K562 (cell line): ENCODE results near the gene CLEC2D. TPM values are rescaled to one million over a fixed set of nuclear protein-coding genes. Genes with fewer than 3 reads are reported as not detected.

Experiments used
- ATAC-seq: fragments of 200-7000 bp; cut with Tn5 transposase; 3 replicates; pipeline ENCODE4 v1.9.1; 2020; ENCODE audit warnings: moderate library complexity
- BruUV-seq: library from RNA; stranded (reverse); fragments of 400-500 nt; replicated peaks from 2 replicates; lab custom pipeline; 2021; lab: Mats Ljungman, UMichigan
- CTCF ChIA-PET: fragments of 300-600 bp; formaldehyde crosslinking; extraction: SDS; loops from one replicate; lab custom pipeline; 2021; ENCODE audit warnings: low intra/inter-chr PET ratio; lab: Yijun Ruan, JAX
- POLR2A ChIA-PET: fragments of 300-600, 350-650 bp; sonication (Branson Sonifier 250); formaldehyde crosslinking; extraction: SDS; loops from one replicate; lab custom pipeline; 2021; ENCODE audit warnings: antibody characterized with exemption, inconsistent platforms; lab: Yijun Ruan, JAX
- DNase-seq, 4 experiments: peaks; one replicate each; pipeline versions ENCODE4 v3.0.0 to v3.0.0-alpha.2; 2011 to 2018; ENCODE audit warnings: low spot score in 3 of 4, mixed read lengths in 3 of 4; ENCODE audit errors: extremely low read depth in 1 of 4
- FAIRE-seq: peaks from 2 replicates; lab custom pipeline; 2011; peaks lifted over from hg19 to GRCh38; lab: Jason Lieb, UNC
- H2AFZ ChIP-seq: 2 replicates; pipeline ENCODE4 v1.6.0; 2011; ENCODE audit warnings: low read depth, low read length, control low read depth, inconsistent platforms
- H3K27ac ChIP-seq: fragments of 200-600 bp; 3 replicates; pipeline ENCODE4 v1.8.0; 2011; ENCODE audit warnings: low read depth, mild to moderate bottlenecking, control low read depth, inconsistent platforms, low read length, moderate library complexity, mixed read lengths; ENCODE audit errors: extremely low read depth
- H3K27me3 ChIP-seq, 2 experiments: fragments of 300-600 bp in 1 of 2; 2 replicates in 1 of 2; 3 replicates in 1 of 2; pipeline versions ENCODE4 v1.6.0 to v1.8.0; 2011; ENCODE audit warnings: inconsistent platforms in 2 of 2, low read length in 2 of 2, mild to moderate bottlenecking in 1 of 2, mixed read lengths in 1 of 2, moderate library complexity in 1 of 2; ENCODE audit not compliant: control insufficient read depth in 2 of 2, insufficient read depth in 2 of 2
- H3K36me3 ChIP-seq: fragments of 300-600 bp; 3 replicates; pipeline ENCODE4 v1.8.0; 2011; ENCODE audit warnings: mild to moderate bottlenecking, low read length, inconsistent platforms; ENCODE audit not compliant: control insufficient read depth, insufficient read depth
- H3K4me1 ChIP-seq, 2 experiments: fragments of 200-600 bp in 1 of 2; replicated peaks in 1 of 2; 2 replicates in 1 of 2; 3 replicates in 1 of 2; pipeline versions ENCODE4 v1.5.1 to v1.8.0; 2011; ENCODE audit warnings: inconsistent platforms in 2 of 2, low read length in 2 of 2, mild to moderate bottlenecking in 1 of 2, mixed read lengths in 1 of 2, moderate library complexity in 1 of 2; ENCODE audit not compliant: control insufficient read depth in 2 of 2, insufficient read depth in 2 of 2
- H3K4me2 ChIP-seq: 2 replicates; pipeline ENCODE4 v1.6.1; 2011; ENCODE audit warnings: low read length, control low read depth, inconsistent platforms, mixed read lengths; ENCODE audit not compliant: insufficient read depth
- H3K4me3 ChIP-seq: fragments of 200-600 bp; sonication (generic), shearing (Covaris generic); 2 replicates; pipeline ENCODE4 v1.5.1; 2016; ENCODE audit warnings: control low read depth, inconsistent platforms
- H3K79me2 ChIP-seq: fragments of 200-600 bp; 3 replicates; pipeline ENCODE4 v1.8.0; 2011; ENCODE audit warnings: low read length, inconsistent platforms; ENCODE audit not compliant: control insufficient read depth, insufficient read depth
- H3K9ac ChIP-seq, 2 experiments: 2 replicates each; pipeline versions ENCODE4 v1.6.0 to v1.6.1; 2011; ENCODE audit warnings: low read depth in 2 of 2, low read length in 2 of 2, control low read depth in 1 of 2, inconsistent platforms in 1 of 2, mild to moderate bottlenecking in 1 of 2, mixed read lengths in 1 of 2; ENCODE audit not compliant: insufficient read depth in 1 of 2
- H3K9me1 ChIP-seq: one replicate; pipeline ENCODE4 v1.6.0; 2011; ENCODE audit warnings: inconsistent platforms, mild to moderate bottlenecking, low read length, moderate library complexity; ENCODE audit not compliant: control insufficient read depth, insufficient read depth
- H3K9me3 ChIP-seq: replicated peaks from 2 replicates; pipeline ENCODE4 v1.5.1; 2011; ENCODE audit warnings: low read depth, low read length, inconsistent platforms; ENCODE audit not compliant: control insufficient read depth, insufficient read depth
- H4K20me1 ChIP-seq: replicated peaks from 2 replicates; pipeline ENCODE4 v1.6.1; 2011; ENCODE audit warnings: low read length, inconsistent platforms, mixed read lengths; ENCODE audit not compliant: control insufficient read depth, insufficient read depth
- BRD9 ChIP-seq: fragments of 450-650 bp; IDR thresholded peaks from 2 replicates; pipeline ENCODE4 v1.6.1; 2018; ENCODE audit warnings: low read depth; ENCODE audit not compliant: partially characterized antibody
- CUX1 ChIP-seq: fragments of 200-800 bp; sonication (Bioruptor generic); IDR thresholded peaks from 2 replicates; pipeline ENCODE4 v1.6.1; 2016; ENCODE audit warnings: missing genetic modification characterization, missing compliant biosample characterization
- ELF2 ChIP-seq: fragments of 250-450 bp; sonication (Bioruptor Pico); IDR thresholded peaks from 2 replicates; pipeline ENCODE4 v1.5.0; 2021; ENCODE audit warnings: mild to moderate bottlenecking
- ETS2 ChIP-seq: IDR thresholded peaks from 2 replicates; pipeline ENCODE4 v1.6.1; 2016; ENCODE audit warnings: borderline replicate concordance, missing genetic modification characterization, mild to moderate bottlenecking, moderate library complexity, missing compliant biosample characterization; ENCODE audit not compliant: poor library complexity, severe bottlenecking
- FIP1L1 ChIP-seq: fragments of 200-400 bp; formaldehyde crosslinking; IDR thresholded peaks from 2 replicates; pipeline ENCODE4 v1.6.1; 2018; ENCODE audit warnings: mild to moderate bottlenecking, low read depth, low read length; ENCODE audit not compliant: poor library complexity, severe bottlenecking
- KDM5B ChIP-seq: fragments of 200-600 bp; sonication (generic); IDR thresholded peaks from 2 replicates; pipeline ENCODE4 v1.6.1; 2012; ENCODE audit warnings: low read depth, mild to moderate bottlenecking, moderate library complexity, low read length, control low read depth, inconsistent platforms; ENCODE audit not compliant: insufficient replicate concordance
- MTF1 ChIP-seq: fragments of 250-450 bp; sonication (Bioruptor Pico); IDR thresholded peaks from 2 replicates; pipeline ENCODE4 v1.9.0; 2021; ENCODE audit warnings: moderate library complexity, mild to moderate bottlenecking, inconsistent platforms, borderline replicate concordance
- MYBL2 ChIP-seq, 2 experiments: fragments of 450-650 bp in 1 of 2; sonication (generic) in 1 of 2; formaldehyde crosslinking in 1 of 2; IDR thresholded peaks; 2 replicates each; pipeline versions ENCODE4 v1.6.1 to v1.8.1; 2017 to 2022; ENCODE audit warnings: borderline replicate concordance in 1 of 2, inconsistent platforms in 1 of 2, low read depth in 1 of 2, mild to moderate bottlenecking in 1 of 2, missing genetic modification reagents in 1 of 2, moderate library complexity in 1 of 2
- ZKSCAN8 ChIP-seq: fragments of 200-800 bp; sonication (Bioruptor generic); IDR thresholded peaks from 2 replicates; pipeline ENCODE4 v1.6.1; 2016; ENCODE audit warnings: missing genetic modification characterization, missing compliant biosample characterization
- ZNF174 ChIP-seq: fragments of 250-450 bp; sonication (Bioruptor Pico); IDR thresholded peaks from 2 replicates; pipeline ENCODE4 v1.4.0; 2020; ENCODE audit warnings: mild to moderate bottlenecking
- ZNF274 ChIP-seq: IDR thresholded peaks from 2 replicates; pipeline ENCODE4 v1.6.1; 2011; ENCODE audit warnings: low read depth, mild to moderate bottlenecking, low read length, moderate library complexity, borderline replicate concordance
- ZNF717 ChIP-seq: fragments of 250-450 bp; sonication (Bioruptor Pico); IDR thresholded peaks from 2 replicates; pipeline ENCODE4 v1.5.0; 2021
- in situ Hi-C: fragments of 300-500 bp; cut with MboI; formaldehyde crosslinking; loops from 4 replicates; pipeline ENCODE4 v1.15.0; 2018; ENCODE audit warnings: inconsistent platforms, mixed read lengths
- intact Hi-C: fragments of 100-400 bp; cut with micrococcal nuclease; formaldehyde crosslinking; loops from 2 replicates; pipeline ENCODE4 v1.14.2; 2022
- polyA plus RNA-seq, 8 experiments: library from polyadenylated mRNA; depleted of rRNA in 4 of 8; stranded (reverse) in 5 of 8; unstranded in 3 of 8; fragments of >200 nt; fragmentation: Nextera tagmentation in 2 of 8; fragmentation: Illumina TruSeq in 1 of 8; extraction: Ambion mirVana in 2 of 8; extraction: Trizol in 1 of 8; gene quantifications; 2 replicates each; pipeline versions ENCODE4 v1.2.1 to v1.2.3, GENCODE V29; 2011 to 2014; ENCODE audit warnings: inconsistent platforms in 1 of 8, missing spikeins in 1 of 8
- total RNA-seq, 7 experiments: library from RNA; depleted of rRNA in 6 of 7; stranded (reverse); fragments of >200 nt in 6 of 7; fragmentation: Illumina TruSeq in 2 of 7; extraction: Trizol in 2 of 7; gene quantifications; 2 replicates each; pipeline versions ENCODE4 v1.2.1 to v1.2.3, GENCODE V29; 2011 to 2021; ENCODE audit warnings: low replicate concordance in 1 of 7

Gene CLEC2D
- total and polyA plus RNA-seq, 9 of the 15 experiments (the other 6 are each of a cell fraction or from before 2014, with no cell fraction given) = 1.4 to 5.0 (median 2.2) TPM

- Histone ChIP-seq H3K9ac (no peak overlapping the region), H3K36me3 (no peaks in the 10 kb centered on the region), H3K4me2 (no peak overlapping the region), H3K4me3 (no peak overlapping the region), H3K4me1 (no peaks in the 10 kb centered on the region; a peak in 1 of 5 replicates), H3K9me3 (no peaks in the 10 kb centered on the region), H3K79me2 (no peaks in the 10 kb centered on the region), H4K20me1 (no peaks in the 10 kb centered on the region), H3K9me1 (no peaks in the 10 kb centered on the region), H3K27me3 (no peaks in the 10 kb centered on the region), H3K27ac (no peak overlapping the region), H2AFZ (no peak overlapping the region)
- FAIRE-seq (no peak), ATAC-seq (no peak), DNase-seq (no peak)
- no TSS peak for BruUV-seq
- TF ChIP-seq ZNF717 (CRISPR knock-in tag) (no peak), ZNF174 (CRISPR knock-in tag) (no peak), MTF1 (CRISPR knock-in tag) (no peak), ZNF274 (no peak), MYBL2 (IDR thresholded peaks at IDR 0.05; ENCODE audit: low read depth) (no peak), MYBL2 (CRISPR knock-in tag; IDR thresholded peaks at IDR 0.05; ENCODE audit: borderline replicate concordance) (no peak), KDM5B (no peak), CUX1 (CRISPR knock-in tag) (no peak), BRD9 (no peak), FIP1L1 (no peak), ZKSCAN8 (CRISPR knock-in tag) (no peak), ELF2 (CRISPR knock-in tag) (no peak), ETS2 (no peak)
- CTCF ChIA-PET = no interaction called here
- in situ Hi-C loops (no loop called here), intact Hi-C loops (no loop called here)
- POLR2A ChIA-PET = interaction anchor here (0.7 kb wide), 1 partner anchor 41 kb away, joined by 3 read pairs; no protein-coding TSS in a partner anchor
Measured at GRCh38 chr12:9729082-9729481, 59.6 kb downstream of the CLEC2D start.
